Mesendoderm (in vitro differentiated cells): Measurements from ENCODE around the gene ST8SIA1. TPM values are rescaled to one million over a fixed set of nuclear protein-coding genes. Genes with fewer than 3 reads are reported as not detected.
"Not testable (repeated sequence)": the region's sequence is repeated elsewhere in the genome, so short reads cannot be mapped to it uniquely, and the experiment has no call there.

Experiments used
- DNase-seq: peaks from one replicate; pipeline ENCODE4 v3.0.0; 2013
- H2AK5ac ChIP-seq: 2 replicates; pipeline ENCODE4 v1.6.1; 2013; ENCODE audit warnings: low read length, inconsistent platforms
- H2BK120ac ChIP-seq: 2 replicates; pipeline ENCODE4 v1.6.1; 2013; ENCODE audit warnings: low read depth, mild to moderate bottlenecking, low read length, moderate library complexity, mixed read lengths
- H2BK15ac ChIP-seq: replicated peaks from 2 replicates; pipeline ENCODE4 v1.6.1; 2013; ENCODE audit warnings: low read depth, mild to moderate bottlenecking, moderate library complexity
- H2BK5ac ChIP-seq: 2 replicates; pipeline ENCODE4 v1.6.1; 2013; ENCODE audit warnings: low read length, inconsistent platforms
- H3K18ac ChIP-seq: 2 replicates; pipeline ENCODE4 v1.6.1; 2013; ENCODE audit warnings: mild to moderate bottlenecking, low read length, mixed read lengths
- H3K23ac ChIP-seq: one replicate; pipeline ENCODE4 v1.6.1; 2013; ENCODE audit warnings: low read length
- H3K27ac ChIP-seq: 2 replicates; pipeline ENCODE4 v1.5.1; 2013; ENCODE audit warnings: low read depth, mild to moderate bottlenecking, inconsistent platforms, low read length, moderate library complexity
- H3K27me3 ChIP-seq: 2 replicates; pipeline ENCODE4 v1.6.1; 2013; ENCODE audit warnings: low read length, control low read depth, mild to moderate bottlenecking, inconsistent platforms; ENCODE audit not compliant: insufficient read depth, poor library complexity
- H3K36me3 ChIP-seq: 2 replicates; pipeline ENCODE4 v1.6.1; 2013; ENCODE audit warnings: low read length, inconsistent platforms; ENCODE audit not compliant: control insufficient read depth, insufficient read depth
- H3K4ac ChIP-seq: one replicate; pipeline ENCODE4 v1.6.1; 2013; ENCODE audit warnings: low read depth, mild to moderate bottlenecking, low read length, moderate library complexity
- H3K4me1 ChIP-seq: 2 replicates; pipeline ENCODE4 v1.6.1; 2013; ENCODE audit warnings: low read depth, low read length, inconsistent platforms; ENCODE audit not compliant: control insufficient read depth
- H3K4me2 ChIP-seq: 2 replicates; pipeline ENCODE4 v1.6.1; 2013; ENCODE audit warnings: low read length
- H3K4me3 ChIP-seq: 2 replicates; pipeline ENCODE4 v1.5.1; 2013; ENCODE audit warnings: mild to moderate bottlenecking, low read length
- H3K56ac ChIP-seq: one replicate; pipeline ENCODE4 v1.6.1; 2013; ENCODE audit warnings: low read length
- H3K79me1 ChIP-seq: 2 replicates; pipeline ENCODE4 v1.6.1; 2013; ENCODE audit warnings: low read length, inconsistent platforms
- H3K79me2 ChIP-seq: 2 replicates; pipeline ENCODE4 v1.6.1; 2013; ENCODE audit warnings: mild to moderate bottlenecking, low read length; ENCODE audit not compliant: control insufficient read depth, insufficient read depth
- H3K9ac ChIP-seq: 2 replicates; pipeline ENCODE4 v1.6.1; 2013; ENCODE audit warnings: low read length, inconsistent platforms
- H4K5ac ChIP-seq: one replicate; pipeline ENCODE4 v1.6.1; 2013; ENCODE audit warnings: low read length
- H4K8ac ChIP-seq: one replicate; pipeline ENCODE4 v1.6.1; 2013; ENCODE audit warnings: low read depth, mild to moderate bottlenecking, control low read depth, low read length, moderate library complexity
- WGBS: extraction: QIAGEN DNeasy Blood & Tissue Kit; methylation state at CpG from one replicate; pipeline ENCODE4 v1.1.7; 2013; ENCODE audit warnings: low lambda C conversion rate, missing lambda C conversion rate; ENCODE audit not compliant: insufficient coverage; ENCODE audit errors: extremely low coverage; 5-methylcytosine and 5-hydroxymethylcytosine counted together
- polyA plus RNA-seq, 2 experiments: library from polyadenylated mRNA; stranded (reverse); fragments of 200-250 nt; gene quantifications; one replicate each; pipeline ENCODE4 v1.2.3, GENCODE V29; 2013

The ST8SIA1 gene
- polyA plus RNA-seq (2013, experiment 1 of 2), result 0.56 TPM
- 0.59 TPM for polyA plus RNA-seq (2013, experiment 2 of 2)

GRCh38 chr12:22334410-22335100, at the start of gene ST8SIA1:
TSS of gene ST8SIA1 (minus strand) at chr12:22334707. CDS start at chr12:22334232, 475 bp downstream.
- peak within 1 kb of the TSS; percentile 1 for H3K27ac ChIP-seq
- H2BK120ac ChIP-seq, result no peak within 1 kb of the TSS
- H3K4me1 ChIP-seq, result no peaks in the 10 kb centered on the region
- peak within 1 kb of the TSS; percentile 54 for H3K23ac ChIP-seq
- H2AK5ac ChIP-seq, result no peak within 1 kb of the TSS
- no CpG with 5 or more reads among the region's 70 CpGs for WGBS
- peak within 1 kb of the TSS; percentile 76 for H3K4me2 ChIP-seq
- DNase-seq, result no peak
- no peak within 1 kb of the TSS for H2BK15ac ChIP-seq
- no peak within 1 kb of the TSS for H4K5ac ChIP-seq
- H3K36me3 ChIP-seq, result no peaks in the 10 kb centered on the region
- no peak within 1 kb of the TSS for H4K8ac ChIP-seq
- H3K27me3 ChIP-seq, result no peaks in the 10 kb centered on the region
- peak within 1 kb of the TSS; percentile 66 for H3K4ac ChIP-seq
- peak within 1 kb of the TSS; percentile 64 for H3K9ac ChIP-seq
- H2BK5ac ChIP-seq, result no peak within 1 kb of the TSS
- H3K79me1 ChIP-seq, result no peaks in the 10 kb centered on the region
- H3K18ac ChIP-seq, result peak within 1 kb of the TSS; percentile 88
- peak within 1 kb of the TSS; percentile 36 for H3K4me3 ChIP-seq
- H3K56ac ChIP-seq, result peak within 1 kb of the TSS; percentile 75
- no peaks in the 10 kb centered on the region for H3K79me2 ChIP-seq

GRCh38 chr12:22380031-22380430, 45.5 kb upstream of the ST8SIA1 start:
- Histone ChIP-seq H3K56ac (no peak overlapping the region), H3K27me3 (no peaks in the 10 kb centered on the region), H3K79me1 (no peaks in the 10 kb centered on the region), H3K4me3 (no peak overlapping the region), H3K79me2 (no peaks in the 10 kb centered on the region), H3K4ac (no peak overlapping the region), H3K4me1 (no peaks in the 10 kb centered on the region), H4K5ac (no peak overlapping the region), H2BK120ac (no peak overlapping the region), H3K36me3 (no peaks in the 10 kb centered on the region), H4K8ac (no peak overlapping the region), H2BK5ac (no peak overlapping the region), H3K27ac (no peak overlapping the region), H3K23ac (no peak overlapping the region), H2AK5ac (no peak overlapping the region), H3K9ac (no peak overlapping the region), H2BK15ac (no peak overlapping the region), H3K4me2 (no peak overlapping the region), H3K18ac (no peak overlapping the region)
- no CpG with 5 or more reads among the region's 3 CpGs for WGBS
- no peak for DNase-seq

GRCh38 chr12:22377731-22378496, 43.4 kb upstream of the ST8SIA1 start:
- peak; percentile 56 for DNase-seq
- Histone ChIP-seq H3K56ac (no peak overlapping the region), H2BK15ac (no peak overlapping the region), H3K4ac (peak overlapping the region; percentile 68), H3K4me2 (no peak overlapping the region), H2BK120ac (peak overlapping the region; percentile 67), H3K36me3 (no peaks in the 10 kb centered on the region), H3K23ac (no peak overlapping the region), H3K4me3 (no peak overlapping the region), H4K5ac (no peak overlapping the region), H2BK5ac (no peak overlapping the region), H2AK5ac (no peak overlapping the region), H4K8ac (no peak overlapping the region), H3K9ac (no peak overlapping the region), H3K79me1 (no peaks in the 10 kb centered on the region), H3K4me1 (no peaks in the 10 kb centered on the region), H3K27me3 (no peaks in the 10 kb centered on the region), H3K18ac (no peak overlapping the region), H3K27ac (no peak overlapping the region), H3K79me2 (no peaks in the 10 kb centered on the region)
- WGBS, result no CpG with 5 or more reads among the region's 4 CpGs

GRCh38 chr12:22376596-22377150, 42.2 kb upstream of the ST8SIA1 start:
- not testable (repeated sequence) for H3K27ac ChIP-seq, H3K79me2 ChIP-seq, H3K23ac ChIP-seq, H2BK15ac ChIP-seq, DNase-seq, H3K36me3 ChIP-seq, H2AK5ac ChIP-seq, H3K4me3 ChIP-seq, H4K8ac ChIP-seq, H2BK5ac ChIP-seq, H3K56ac ChIP-seq, H3K4me1 ChIP-seq, H3K27me3 ChIP-seq, H4K5ac ChIP-seq, H3K4me2 ChIP-seq, H3K79me1 ChIP-seq, H3K18ac ChIP-seq, H3K4ac ChIP-seq, H3K9ac ChIP-seq, H2BK120ac ChIP-seq
- WGBS, result no CpG with 5 or more reads among the region's 44 CpGs

GRCh38 chr12:22374508-22374907, 40.0 kb upstream of the ST8SIA1 start:
- H2BK5ac ChIP-seq, result no peak overlapping the region
- H3K18ac ChIP-seq, result no peak overlapping the region
- no peak overlapping the region for H3K56ac ChIP-seq
- no peaks in the 10 kb centered on the region for H3K27me3 ChIP-seq
- no peak overlapping the region for H2BK15ac ChIP-seq
- H2AK5ac ChIP-seq, result no peak overlapping the region
- no peak overlapping the region for H4K8ac ChIP-seq
- no peak overlapping the region for H3K23ac ChIP-seq
- no peaks in the 10 kb centered on the region for H3K79me1 ChIP-seq
- no peak overlapping the region for H3K4me3 ChIP-seq
- no peaks in the 10 kb centered on the region for H3K79me2 ChIP-seq
- no peak overlapping the region for H3K27ac ChIP-seq
- no peak overlapping the region for H3K4ac ChIP-seq
- DNase-seq, result no peak
- no peak overlapping the region for H2BK120ac ChIP-seq
- no CpG with 5 or more reads among the region's 2 CpGs for WGBS
- no peaks in the 10 kb centered on the region for H3K36me3 ChIP-seq
- H3K4me1 ChIP-seq, result no peaks in the 10 kb centered on the region
- no peak overlapping the region for H3K4me2 ChIP-seq
- no peak overlapping the region for H4K5ac ChIP-seq
- no peak overlapping the region for H3K9ac ChIP-seq
